NCI-H2227 (cell line): ENCODE results near the gene SEPTIN2.
A peak's percentile ranks its signal among the peaks of the same experiment; 100 is the strongest.
"Not testable (repeated sequence)": the region's sequence is repeated elsewhere in the genome, so short reads cannot be mapped to it uniquely, and the experiment has no call there.

Experiments used
- DNase-seq: peaks from one replicate; lab custom pipeline; 2025; ENCODE audit not compliant: unreplicated experiment; lab: John Stamatoyannopoulos, UW

Gene SEPTIN2

DNA sequence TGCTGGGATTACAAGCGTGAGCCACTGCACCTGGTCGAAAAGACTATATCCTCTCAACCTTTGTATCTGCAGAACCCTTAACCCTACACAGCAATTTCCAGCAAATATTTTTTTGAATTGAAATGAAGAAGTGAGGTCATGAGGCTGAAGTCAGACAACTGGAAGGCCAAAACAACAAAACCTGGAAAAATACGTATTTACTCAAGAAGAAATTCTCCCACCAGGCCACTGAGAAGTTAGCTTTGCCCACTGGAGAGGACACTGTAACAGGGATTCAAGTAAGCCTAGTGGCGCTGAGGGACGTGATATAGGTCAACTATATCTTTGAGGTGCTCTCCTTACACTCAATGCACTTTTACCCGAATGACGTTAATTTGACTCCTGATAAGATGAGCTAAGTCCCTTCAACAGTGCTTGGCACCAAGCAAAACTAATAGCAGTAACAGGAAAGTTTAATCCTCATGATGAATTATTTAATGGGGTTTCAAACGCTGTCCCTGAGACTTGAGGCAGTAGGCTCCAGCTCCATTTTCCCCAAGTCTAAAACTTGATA is 2.1 kb upstream of the SEPTIN2 start:
- no peak for DNase-seq

DNA sequence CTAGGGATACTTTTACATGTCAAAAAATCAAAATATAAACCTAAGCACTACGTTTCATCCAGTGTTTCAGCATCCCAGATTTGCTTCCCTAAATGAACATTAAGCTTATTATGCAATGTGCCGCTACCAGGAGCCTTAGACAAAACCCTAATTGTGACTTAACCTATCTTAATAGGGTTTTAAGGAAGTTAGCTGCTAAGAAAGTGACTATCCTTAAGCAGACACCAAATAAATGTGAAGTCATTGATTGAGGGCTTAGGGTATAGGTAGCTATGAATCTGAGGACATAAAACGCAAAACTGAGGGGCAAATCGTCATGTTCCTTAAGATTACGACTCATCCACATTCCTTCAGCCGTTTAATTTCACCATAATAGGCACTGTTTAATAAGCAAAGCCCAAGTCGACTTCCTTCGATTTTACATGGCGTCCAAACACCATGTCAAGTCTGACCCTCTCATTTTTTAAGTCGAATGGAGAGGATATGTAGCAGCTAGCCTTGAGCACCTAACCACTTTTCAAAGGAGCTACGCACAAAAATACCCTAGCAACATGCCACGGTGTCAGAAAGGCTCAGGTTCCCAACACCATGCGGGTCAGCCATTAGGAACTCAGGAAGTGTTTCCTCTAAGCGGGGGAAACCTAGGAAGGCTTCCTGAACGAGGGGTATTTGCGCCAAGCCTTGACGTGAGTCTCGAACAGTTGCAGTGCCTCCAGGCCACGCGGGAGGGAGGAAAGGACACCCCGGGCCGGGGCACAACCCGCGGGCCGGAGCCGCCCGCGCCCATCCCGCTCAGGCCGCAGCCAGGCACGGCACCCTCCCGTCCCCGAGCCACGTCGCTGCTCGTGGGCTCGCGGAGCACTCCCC is 1.3 kb upstream of the SEPTIN2 start:
- peak; percentile 80 for DNase-seq

DNA sequence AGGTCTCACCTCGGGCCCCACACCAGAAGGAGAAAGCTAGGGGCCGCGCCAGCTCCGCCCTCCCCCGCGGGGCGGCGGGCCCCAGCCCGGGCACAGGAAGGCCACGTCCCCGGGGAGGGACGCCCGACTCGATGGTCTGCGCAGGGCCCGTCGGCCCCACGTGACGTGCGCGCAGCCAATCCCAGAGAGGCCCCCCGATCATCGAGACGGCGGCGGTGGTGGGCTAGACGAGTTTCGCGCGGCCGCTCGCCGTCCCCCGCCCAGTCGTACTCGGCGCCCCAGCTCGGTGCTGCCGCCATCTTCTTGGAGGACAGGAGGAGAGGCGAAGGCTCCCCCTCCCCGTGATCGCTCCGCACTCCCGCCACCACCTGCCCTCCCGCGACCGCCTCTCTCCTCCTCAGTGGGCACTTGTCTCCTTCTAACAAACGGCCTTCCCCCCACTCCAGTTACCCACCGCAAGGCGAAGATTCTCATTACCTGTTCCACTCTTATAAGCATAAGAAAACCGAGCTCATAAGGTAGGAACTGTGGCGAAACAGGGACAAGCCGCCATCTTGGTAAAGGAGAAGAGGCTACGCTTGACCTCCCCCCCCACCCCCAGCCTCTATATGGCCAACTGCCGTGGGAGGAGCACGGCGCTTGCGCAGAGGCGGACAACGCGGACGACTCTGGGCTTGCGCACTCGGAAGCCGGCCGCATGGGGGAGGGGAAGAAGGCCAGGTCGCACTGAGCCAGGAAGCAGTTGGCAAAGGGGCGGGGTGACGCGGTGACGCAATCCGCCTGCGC is 439 bp upstream of the SEPTIN2 start, which contains the start of gene HDLBP:
HDLBP (minus strand) TSS at position 580 of the 786 bp plus-strand sequence. CDS start 48,803 bp downstream, outside the sequence.
- peak; percentile 99 for DNase-seq

DNA sequence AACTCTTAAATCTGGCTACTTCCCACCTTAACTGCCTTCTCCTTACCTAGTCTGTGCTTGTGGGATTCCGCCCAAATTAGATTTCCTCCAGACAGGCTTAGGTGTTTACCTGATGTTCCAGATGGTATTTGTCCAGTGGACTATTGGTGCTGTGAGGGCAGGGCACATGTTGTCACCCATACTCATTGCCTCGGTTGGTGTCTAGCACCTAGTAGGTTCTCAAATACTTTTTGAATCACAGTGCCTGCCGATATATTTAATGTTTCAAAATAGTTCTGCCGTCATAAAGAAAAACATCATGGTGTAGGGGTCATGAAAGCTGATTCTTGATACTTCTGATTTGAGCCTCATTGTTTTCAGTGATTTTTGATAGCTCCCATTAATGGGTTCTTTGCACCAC is 1.1 kb downstream of the SEPTIN2 start:
- no peak for DNase-seq

DNA sequence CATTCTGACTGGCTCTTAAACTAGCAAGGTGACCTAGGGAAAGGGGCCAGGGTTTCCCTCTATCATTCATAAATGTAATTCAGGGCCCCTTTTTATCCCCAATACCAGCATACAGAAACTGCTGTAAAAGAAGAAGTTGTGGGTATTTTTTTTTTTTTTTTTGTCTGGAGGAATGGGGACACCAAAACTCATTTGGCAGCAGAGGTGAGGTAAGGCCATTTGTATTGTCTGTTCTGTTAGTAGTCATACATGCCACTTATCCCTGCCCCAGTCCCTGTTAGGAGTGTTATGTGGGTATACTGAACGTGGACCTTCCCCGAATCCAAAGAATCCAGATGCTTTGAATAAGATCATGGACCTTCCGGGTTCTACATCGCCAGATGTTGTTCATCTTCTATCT is 1.7 kb downstream of the SEPTIN2 start:
- no peak for DNase-seq

DNA sequence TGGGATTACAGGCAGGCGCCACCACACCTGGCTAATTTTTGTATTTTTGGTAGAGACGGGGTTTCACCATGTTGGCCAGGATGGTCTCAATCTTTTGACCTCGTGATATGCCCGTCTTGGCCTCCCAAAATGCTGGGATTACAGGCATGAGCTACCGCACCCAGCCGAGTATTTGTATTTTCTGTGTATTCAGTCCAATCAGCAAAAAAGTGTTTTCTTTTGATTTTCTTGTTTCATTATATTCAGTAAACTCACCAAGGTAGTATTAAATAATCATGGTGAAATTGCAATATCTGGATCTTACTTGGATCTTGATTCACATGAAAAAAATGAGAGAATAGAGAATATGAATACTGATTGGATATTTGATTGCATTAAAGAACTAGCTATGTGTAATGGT is 3.1 kb downstream of the SEPTIN2 start:
- not testable (repeated sequence) for DNase-seq

DNA sequence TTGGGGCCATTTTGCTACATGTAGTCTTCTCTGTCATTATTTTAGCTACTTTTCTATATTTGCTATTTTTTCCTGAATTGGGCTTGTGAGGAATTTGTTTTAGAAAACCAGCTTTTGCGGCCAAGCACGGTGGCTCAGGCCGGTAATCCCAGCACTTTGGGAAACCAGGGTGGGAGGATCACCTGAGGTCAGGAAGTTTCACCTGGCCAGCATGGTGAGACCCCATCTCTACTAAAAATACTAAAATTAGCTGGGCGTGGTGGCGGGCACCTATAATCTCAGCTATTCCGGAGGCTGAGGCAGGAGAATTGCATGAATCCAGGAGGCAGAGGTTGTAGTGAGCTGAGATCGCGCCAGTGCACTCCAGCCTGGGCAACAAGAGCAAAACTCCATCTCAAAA is 4.7 kb downstream of the SEPTIN2 start:
- DNase-seq = no peak

DNA sequence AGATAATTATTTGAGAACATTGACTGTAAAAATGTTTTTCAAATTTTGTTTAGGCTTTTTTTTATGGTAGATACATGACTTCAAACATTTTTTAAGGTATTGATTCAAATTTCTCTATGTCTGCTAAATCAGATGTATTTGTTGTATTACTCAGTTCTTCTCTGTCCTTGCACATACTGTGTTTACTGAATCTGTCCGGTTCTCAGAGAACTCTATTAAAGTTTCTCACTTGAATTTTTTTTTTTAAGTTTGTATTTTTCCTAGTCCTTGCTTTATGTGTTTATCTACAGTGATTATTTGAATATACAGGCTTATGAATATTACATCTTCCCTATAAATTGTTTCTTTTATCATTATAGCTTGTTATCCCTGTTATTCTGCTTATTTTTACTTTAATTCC is 5.3 kb downstream of the SEPTIN2 start:
- DNase-seq = no peak

DNA sequence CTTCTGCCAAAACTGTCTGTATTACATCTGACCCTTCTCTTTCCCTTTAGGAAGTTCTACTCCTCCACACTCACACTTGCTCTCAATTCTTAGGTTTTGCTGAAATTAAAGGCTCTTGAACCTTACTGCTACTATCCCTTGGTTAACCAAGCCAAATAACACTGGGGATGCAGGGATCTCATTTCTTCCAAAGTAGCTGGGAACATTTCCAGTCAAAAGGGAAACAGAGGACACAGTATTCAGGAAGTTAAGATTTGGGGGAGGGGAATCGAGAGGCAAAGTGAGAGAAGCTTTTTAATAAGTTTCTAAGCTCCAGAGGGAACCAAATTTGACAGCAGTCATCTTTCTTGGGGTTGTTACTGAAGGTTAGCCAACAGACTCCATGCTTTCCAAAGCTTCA is 6.2 kb downstream of the SEPTIN2 start:
- DNase-seq = no peak

DNA sequence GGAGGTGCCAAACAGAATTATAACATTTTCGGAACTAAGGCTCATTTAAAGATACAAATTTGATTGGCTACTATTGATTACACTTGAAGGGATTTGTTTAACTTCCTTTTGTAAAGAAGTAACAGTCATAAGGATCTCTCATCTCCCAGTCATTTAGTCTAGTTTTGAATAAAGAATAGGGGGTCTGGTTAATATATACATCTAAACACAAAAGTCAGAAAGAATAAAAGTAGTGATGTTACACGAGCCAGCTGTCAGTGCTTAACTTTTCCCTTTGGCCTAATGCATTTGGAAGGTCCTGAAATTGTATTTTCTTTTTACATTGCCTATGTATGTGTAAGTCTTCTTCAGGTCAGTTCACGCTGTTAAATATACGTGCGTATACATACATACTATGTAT is 8.1 kb downstream of the SEPTIN2 start:
- no peak for DNase-seq

DNA sequence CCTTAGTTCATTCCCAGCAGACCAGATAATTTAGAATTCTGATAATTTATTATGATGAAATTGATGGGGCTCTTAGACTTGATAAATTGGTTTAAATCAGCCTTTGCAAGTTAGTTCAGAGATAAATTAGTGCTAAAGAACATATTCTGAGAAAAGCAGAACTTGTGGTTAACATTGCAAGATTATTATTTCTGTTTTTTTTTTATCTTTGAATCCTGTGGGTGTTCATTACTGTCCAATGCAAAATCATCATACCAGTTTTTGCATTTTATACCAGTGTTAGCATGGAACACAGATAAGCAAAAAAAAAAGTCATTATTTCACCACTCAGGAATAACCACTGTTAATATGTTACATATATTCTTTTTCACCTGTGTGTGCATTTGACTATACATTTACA is 9.1 kb downstream of the SEPTIN2 start:
- no peak for DNase-seq

DNA sequence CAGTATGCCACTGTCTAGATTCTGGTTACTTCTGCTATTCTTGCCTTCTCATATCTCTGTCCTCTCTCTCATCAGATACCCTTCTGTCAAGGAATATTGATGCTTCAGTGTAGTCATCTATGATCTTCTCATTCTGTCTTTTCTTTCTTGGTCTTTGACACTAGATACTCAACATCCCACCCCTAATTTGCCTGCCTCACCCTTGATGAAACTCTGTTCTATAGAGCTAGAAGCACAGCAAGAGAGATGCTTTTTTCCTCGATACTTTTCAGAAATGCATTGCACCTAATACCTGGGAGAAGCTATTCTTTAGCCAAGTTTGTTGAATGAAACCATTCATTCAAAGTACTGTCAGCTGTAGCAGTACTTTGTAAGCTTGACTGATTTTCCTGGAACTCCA is 9.5 kb downstream of the SEPTIN2 start:
- no peak for DNase-seq

DNA sequence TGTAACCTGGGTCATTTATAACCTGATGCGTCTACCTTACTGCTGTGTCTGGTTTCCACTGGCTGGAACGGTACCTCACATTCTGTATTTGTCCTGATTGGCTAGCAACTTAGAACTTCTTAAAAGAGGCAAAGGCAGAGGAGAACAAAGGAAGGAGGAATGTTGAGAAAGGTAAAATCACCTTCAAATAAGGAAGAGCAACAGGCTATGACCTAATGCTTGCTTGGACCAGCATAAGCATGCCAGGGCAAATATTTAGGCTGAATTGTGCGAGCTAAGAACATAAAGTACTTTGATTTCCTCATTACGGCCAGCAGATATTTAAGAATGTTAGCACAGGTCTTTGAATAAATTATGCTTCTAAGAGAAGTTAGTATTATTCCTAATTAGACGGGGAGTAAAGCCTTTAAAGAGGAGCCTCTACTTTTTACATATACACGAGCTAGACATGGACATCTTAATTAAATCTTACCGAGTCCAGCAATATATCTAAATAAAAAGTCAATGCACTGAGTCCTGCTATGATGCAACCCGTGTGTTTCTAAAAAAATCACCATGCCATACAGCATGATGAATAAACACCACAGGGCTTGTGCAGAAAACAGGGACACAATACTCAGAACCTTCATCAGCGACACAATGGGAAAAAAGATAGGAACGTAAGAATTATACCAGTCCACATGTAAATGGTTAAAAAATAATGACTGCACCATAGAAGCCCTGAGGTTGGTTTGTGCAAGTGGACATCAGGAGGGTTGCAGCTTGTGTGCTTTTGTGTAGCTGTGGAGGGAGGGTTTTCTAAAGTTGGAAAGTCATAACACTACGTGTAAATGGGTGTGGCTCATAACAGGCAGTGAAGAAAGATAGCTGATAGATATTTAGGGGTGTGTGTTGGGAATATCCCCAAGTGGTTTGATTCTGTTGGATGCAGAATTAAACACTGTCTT is 14.2 kb downstream of the SEPTIN2 start:
- DNase-seq = no peak

DNA sequence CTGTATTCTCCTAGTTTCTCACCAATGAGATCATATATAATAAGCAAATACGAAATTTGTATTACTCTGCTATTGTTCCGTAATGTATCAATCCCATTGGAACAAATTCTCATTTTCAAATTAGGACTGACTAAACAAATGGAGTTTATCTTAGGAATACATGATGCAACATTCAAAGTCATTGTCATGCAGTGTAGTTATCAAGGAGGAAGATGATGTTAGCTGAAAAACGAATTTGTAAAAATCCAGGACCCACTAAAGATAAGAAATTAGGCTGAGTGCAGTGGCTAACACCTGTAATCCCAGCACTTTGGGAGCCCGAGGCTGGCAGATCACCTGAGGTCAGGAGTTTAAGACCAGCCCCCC is 14.9 kb downstream of the SEPTIN2 start:
- DNase-seq = no peak

DNA sequence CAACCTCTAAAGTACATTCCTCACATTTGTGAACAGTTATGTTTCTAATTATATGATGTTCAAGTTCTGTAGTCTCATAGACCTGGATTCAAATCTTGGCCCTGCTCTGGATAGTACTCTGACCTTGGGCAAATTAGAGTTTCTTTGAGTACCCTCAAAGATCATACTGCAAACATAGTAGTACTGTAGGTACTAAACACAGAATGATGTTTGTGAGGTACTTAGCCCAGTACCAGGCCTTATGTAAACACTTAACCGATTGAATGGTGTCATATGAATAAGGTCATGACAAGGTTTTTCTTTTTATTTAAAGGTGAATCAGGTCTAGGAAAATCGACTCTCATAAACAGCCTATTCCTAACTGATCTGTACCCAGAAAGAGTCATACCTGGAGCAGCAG is 19.1 kb downstream of the SEPTIN2 start:
- DNase-seq = no peak

DNA sequence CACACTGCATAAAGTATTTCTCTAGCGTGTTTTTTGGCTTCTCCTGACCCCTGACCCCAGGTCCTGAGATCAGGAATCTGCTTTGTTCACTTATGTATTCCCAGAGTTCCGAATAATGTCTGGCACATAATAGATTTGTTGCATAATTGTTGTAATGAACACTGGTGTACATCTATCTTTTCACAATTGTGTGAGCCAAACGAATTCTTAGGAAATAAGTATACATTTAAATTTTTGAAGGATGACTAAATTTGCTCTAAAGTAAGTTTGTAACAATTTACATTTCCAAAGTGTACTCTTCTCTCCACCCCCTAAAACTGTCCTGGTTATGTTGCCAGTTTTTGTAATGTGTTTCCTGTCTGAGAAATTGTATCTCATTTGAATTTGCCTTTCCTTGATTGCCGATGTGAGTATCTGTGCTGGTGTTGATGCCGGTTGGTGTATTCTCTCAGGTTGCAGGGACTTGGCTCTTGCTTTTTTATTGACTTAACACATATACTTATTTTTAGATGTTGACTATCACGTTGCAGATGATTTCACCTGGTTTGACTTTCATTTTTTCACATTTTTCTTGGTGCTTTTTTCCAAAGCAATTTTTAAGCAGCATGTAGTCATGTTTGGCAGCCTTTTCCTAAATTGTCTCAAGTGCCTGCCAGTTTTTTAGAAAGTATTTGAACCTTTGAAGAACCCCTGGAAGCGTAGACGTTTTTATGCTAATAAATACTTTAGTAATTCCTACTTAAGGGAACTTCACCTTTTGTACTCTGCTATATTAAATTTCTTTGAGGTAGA is 24.3 kb downstream of the SEPTIN2 start:
- DNase-seq = no peak

DNA sequence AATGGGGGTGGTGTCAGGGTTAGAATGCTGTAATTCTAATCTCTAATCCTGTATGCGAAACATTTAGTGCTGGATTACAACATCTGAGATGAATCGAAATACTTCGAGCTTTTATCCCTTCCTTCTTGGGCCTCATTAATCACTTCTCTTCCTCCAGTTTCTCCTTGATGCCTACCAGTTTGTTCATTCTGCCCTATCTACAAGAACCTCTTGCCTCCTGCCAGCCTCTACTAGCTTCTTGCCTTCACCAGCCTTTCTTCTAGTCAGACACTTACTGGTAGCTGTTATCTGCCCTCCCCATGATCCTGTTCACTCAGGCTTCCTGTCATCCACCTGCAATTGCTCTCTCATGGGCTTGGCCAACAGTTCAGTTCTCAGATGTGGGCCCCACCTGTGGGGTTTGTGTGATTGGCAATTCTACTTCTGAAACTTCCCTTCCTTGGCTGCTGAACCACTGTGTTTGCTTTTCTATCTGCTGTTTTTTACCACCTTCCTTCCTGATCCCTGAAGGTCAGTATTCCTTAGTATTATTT is 25.0 kb downstream of the SEPTIN2 start:
- no peak for DNase-seq

DNA sequence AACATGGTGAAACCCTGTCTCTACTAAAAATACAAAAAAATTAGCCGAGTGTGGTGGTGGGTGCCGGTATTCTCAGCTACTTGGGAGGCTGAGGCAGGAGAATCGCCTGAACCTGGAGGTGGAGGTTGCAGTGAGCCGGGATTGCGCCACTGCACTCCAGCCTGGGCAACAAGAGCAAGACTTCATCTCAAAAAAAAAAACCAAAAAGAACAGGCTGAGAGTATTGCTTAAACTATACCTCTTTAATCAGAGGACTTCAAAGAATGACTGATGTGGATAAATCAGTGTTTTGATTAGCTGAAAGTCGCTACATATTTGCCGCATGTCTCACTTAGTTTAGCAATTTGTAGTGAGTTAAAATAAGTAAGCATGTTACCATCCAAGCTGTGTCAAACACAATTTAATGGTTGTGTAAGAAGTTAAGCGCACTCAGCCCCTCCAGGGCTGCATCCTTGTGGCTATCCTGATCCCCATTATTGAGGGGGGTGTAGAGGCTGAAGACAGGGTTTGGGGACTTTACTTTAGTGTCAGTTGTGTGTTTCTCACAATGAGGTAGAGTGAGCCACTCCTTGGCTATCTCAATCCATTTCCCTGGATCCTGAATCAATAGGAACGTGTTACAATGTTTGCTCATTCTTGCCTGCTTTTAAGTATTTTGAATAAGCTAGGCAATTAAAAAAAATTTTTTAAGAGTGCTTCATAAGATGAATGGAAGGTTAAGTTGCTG is 29.4 kb downstream of the SEPTIN2 start:
- no peak for DNase-seq

DNA sequence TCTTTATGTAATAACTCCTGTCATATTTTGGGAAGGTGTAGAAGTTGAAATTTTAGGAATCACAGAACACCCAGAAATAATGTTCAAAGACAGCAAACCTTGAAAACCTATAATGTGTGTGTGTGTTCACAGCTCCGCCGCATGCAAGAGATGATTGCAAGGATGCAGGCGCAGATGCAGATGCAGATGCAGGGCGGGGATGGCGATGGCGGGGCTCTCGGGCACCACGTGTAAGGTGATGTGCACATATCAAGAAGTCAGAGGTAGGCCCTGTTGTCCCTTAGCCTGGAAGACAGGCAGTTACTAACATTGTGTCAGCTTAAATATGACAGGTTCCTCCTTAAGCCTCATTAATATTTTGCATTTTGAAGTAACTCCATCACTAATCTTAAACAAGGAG is 34.2 kb downstream of the SEPTIN2 start:
- no peak for DNase-seq
